ENCODE measurements around the gene APLP2.

The APLP2 gene

GRCh38 chr11:130144861-130145281 is 75.2 kb downstream of the APLP2 start:
- in situ Hi-C loops (cut with MboI; ENCODE audit: low sequenced_read_pairs), result no loop called here

GRCh38 chr11:130145311-130145812 is 75.7 kb downstream of the APLP2 start:
- in situ Hi-C loops (cut with MboI; ENCODE audit: low sequenced_read_pairs), result no loop called here

GRCh38 chr11:130145975-130146776 is 76.5 kb downstream of the APLP2 start:
- in situ Hi-C loops (cut with MboI; ENCODE audit: low sequenced_read_pairs), result no loop called here

GRCh38 chr11:130146796-130147195 is 77.1 kb downstream of the APLP2 start:
- in situ Hi-C loops (cut with MboI; ENCODE audit: low sequenced_read_pairs), result no loop called here

DNA sequence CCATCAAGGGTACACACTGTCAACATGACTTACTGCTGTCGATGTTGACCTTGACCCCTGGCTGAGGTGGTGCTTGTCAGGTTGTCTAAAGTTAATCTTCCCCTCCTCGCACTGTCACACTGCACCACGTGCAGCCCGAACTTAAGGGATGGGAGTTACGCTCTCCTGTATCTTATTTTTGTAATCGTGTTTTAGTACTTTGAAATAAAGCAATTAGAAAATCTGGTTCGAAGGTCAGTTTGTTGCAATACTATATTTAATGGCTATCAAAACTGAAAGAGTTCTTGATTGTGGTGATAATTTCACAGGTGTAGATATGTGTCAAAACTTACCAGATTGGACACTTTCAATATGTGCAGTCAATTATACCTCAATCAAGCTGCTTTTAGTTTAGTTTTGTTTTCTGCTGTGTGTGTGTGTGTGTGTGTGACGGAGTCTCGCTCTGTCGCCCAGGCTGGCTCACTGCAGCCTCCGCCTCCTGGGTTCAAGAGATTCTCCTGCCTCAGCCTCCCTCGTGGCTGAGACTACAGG is 79.2 kb downstream of the APLP2 start:
- in situ Hi-C loops (cut with MboI; ENCODE audit: low sequenced_read_pairs), result no loop called here

- in situ Hi-C loops (cut with MboI; ENCODE audit: low sequenced_read_pairs), result no loop called here
Measured at GRCh38 chr11:130150790-130151189, 81.1 kb downstream of the APLP2 start.

DNA sequence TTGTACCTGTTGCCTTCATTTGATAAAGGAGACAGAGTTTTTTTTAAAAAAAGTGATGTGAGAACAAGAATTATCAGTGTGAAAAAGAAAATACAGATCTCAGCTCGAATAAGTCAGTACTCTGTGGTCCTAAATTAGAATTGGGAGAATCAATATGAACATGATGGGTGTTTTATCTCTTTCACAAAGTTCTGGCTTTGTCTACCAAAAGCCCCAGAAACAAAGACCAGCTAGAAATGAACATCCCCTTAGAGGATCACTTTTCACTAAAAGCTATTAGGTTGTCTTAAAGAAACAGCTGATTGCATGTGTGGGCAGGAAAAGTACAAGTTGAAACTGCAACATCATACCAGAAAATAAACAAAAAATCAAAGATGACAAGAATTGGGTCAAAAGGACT is 81.5 kb downstream of the APLP2 start:
- in situ Hi-C loops (cut with MboI; ENCODE audit: low sequenced_read_pairs), result no loop called here

DNA sequence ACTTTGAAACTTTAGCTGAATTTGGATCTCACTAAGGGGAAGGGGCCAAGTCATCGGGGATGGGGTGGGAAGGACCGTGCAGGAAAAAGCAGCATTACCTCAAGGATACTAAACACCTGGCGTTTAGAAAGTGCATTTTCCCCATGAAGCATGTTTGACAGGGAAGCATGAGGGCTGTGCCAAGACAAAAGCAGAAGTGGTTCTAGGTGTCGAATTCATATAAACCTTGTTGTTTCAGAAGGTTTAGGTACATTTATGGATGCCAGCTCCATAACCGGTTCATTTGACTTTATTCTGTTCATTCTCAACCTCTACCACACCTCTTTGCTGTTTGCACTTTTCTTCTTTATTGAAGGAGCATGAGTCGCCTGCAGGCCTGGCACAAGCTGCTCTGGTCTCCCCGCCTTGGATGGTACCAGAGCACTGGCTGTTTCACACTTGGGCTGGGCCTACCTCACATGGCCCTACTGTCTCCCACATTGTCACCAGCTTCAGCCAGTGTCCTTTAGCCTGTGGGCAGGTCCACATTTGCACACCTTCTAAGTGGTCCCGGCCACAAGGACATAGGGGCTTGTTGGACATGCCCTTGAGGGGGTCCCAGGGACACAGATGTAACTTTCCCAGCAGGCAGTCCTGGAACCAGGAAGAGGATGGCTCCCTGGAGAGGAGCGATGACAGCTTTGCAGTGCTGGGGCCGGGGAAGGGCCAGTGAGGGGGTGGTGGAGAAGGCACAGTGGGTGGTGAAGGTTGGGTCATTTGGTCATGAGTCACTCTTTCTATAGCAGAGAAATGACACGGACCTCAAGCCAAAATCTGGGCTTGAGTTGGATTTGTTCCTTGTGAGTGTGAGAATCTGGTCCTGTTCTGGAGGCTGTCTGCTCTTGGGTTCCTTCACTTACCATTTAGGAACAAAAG is 86.7 kb downstream of the APLP2 start:
- in situ Hi-C loops (cut with MboI; ENCODE audit: low sequenced_read_pairs), result no loop called here

DNA sequence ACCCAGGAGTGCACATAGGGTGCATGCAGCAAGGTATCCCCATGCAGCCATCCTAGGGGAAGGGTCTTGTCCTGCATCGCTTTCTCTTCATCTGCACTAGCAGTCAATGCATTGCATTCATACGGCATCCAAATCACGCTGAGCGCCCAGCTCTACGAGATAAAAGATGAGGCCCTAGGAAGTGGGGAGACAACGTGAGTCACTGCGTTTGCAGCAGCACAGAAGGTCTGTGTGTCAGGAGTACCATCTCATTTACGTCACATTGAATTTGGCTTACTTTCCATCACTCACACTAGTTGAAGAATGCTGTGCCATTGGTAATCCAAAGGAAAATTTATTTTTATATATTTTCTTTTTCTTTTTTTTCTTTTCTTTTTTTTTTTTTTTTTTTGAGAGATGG is 87.4 kb downstream of the APLP2 start:
- in situ Hi-C loops (cut with MboI; ENCODE audit: low sequenced_read_pairs), result no loop called here

GRCh38 chr11:130157840-130158239 is 88.1 kb downstream of the APLP2 start:
- in situ Hi-C loops (cut with MboI; ENCODE audit: low sequenced_read_pairs), result no loop called here

- in situ Hi-C loops (cut with MboI; ENCODE audit: low sequenced_read_pairs), result no loop called here
Measured at GRCh38 chr11:130159139-130159538, 89.4 kb downstream of the APLP2 start.

GRCh38 chr11:130159657-130160497 is 90.2 kb downstream of the APLP2 start, which contains the start of gene ST14:
ST14 (plus strand) TSS chr11:130159782; CDS start chr11:130159980, 198 bp downstream.
- in situ Hi-C loops (cut with MboI; ENCODE audit: low sequenced_read_pairs), result no loop called here

- in situ Hi-C loops (cut with MboI; ENCODE audit: low sequenced_read_pairs), result no loop called here
Measured at GRCh38 chr11:130160498-130161155, 90.9 kb downstream of the APLP2 start.

GRCh38 chr11:130161441-130162145 is 91.9 kb downstream of the APLP2 start:
- in situ Hi-C loops (cut with MboI; ENCODE audit: low sequenced_read_pairs), result no loop called here

DNA sequence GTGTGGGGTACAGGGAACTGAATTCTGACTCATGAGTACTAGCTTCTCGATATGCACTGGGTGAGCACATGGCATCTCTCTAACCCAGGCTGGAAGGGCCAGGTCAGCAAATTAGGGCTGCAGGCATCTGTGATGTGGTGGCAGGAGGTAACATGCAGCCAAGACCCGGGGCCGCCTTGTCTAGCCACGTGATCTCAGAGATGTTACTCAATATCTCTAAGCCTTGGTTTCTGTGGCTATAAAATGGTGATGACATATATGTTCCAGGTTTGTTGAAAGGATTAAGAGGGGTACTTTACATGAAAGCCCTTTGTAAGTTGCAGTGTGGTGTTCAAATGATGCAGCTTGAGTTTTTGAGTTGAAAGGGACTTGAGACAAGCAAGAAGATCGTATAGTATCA is 93.0 kb downstream of the APLP2 start:
- in situ Hi-C loops (cut with MboI; ENCODE audit: low sequenced_read_pairs), result no loop called here

DNA sequence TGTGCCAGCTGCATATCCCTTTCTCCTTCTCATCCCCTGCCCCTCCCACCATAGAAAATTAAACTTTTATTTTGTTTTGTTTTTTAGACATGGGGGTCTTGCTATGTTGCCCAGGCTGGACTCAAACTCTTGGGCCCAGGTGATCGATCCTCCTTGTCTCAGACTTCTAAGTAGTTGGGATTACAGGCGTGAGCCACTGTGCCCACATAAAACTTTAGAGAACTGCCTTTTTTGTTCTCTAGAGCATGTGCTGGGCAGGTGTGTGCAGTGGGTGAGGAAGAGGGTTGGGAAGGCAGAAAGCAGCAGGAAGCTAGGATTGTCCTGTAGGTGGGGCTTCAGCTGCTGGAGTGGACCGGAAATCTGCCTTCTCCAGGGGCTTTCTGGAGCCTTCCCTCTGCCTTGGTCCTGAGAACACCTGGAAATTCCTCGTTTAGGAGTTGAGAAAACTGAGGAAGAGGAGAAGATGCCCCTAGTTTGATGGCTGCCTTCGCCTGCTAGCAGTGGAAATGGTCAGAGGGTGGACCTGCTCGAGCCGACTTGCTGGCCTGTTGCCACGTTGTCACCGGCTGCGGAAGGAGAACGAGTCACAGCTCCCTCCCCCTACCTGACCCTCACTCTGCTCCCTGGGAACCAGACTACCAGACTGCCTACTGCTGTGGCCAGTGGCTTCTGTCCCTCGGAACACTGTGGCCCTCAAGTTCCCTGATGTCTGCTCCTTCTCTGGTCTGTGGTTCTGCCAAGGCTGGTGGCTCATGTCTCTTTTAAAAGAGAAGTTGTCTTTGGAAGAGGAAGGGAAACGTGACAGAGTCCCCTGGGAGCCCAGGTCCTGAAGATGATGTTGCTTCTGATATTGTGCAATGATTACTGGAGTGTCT is 93.9 kb downstream of the APLP2 start:
- in situ Hi-C loops (cut with MboI; ENCODE audit: low sequenced_read_pairs), result no loop called here

DNA sequence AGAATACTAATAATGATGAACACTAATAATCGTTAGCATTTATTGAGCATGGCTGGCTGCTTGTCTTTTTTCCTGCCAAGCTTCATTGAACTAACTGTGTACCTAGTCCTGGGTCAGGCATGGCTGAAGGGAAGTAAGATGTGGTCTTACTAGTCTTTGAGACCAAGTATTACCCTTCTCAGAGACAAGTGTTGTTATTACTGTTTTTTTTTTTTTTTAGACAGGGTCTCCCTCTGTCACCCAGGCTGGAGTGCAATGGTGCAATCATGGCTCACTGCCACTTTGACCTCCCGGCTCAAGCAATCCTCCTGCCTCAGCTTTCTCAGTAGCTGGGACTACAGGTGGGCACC is 94.5 kb downstream of the APLP2 start:
- in situ Hi-C loops (cut with MboI; ENCODE audit: low sequenced_read_pairs), result no loop called here

All from HL-60/S4 treated with retinoic acid at 250 ng/mL for 4 days and 3 days (cell line).